Keratinocyte (primary cell): ENCODE measurements around the gene BCL11B. TPM values are rescaled to one million over a fixed set of nuclear protein-coding genes. Genes with fewer than 3 reads are reported as not detected.

ENCODE experiments used
- DNase-seq: peaks from one replicate; pipeline ENCODE4 v3.0.0-alpha.2; 2011; ENCODE audit warnings: low read depth, missing footprints, low spot score
- FAIRE-seq: peaks from 2 replicates; lab custom pipeline; 2011; peaks lifted over from hg19 to GRCh38; lab: Jason Lieb, UNC
- H2AFZ ChIP-seq: 2 replicates; pipeline ENCODE4 v1.6.0; 2012; ENCODE audit warnings: low read length, control low read depth, inconsistent platforms; ENCODE audit not compliant: control insufficient read depth
- H3K27ac ChIP-seq: 2 replicates; pipeline ENCODE4 v1.5.1; 2011; ENCODE audit warnings: low read length; ENCODE audit not compliant: control insufficient read depth, insufficient read depth
- H3K27me3 ChIP-seq: 3 replicates; pipeline ENCODE4 v1.6.0; 2011; ENCODE audit warnings: low read length; ENCODE audit not compliant: control insufficient read depth, insufficient read depth; ENCODE audit errors: extremely low read depth
- H3K36me3 ChIP-seq, 2 experiments: 2 replicates in 1 of 2; 3 replicates in 1 of 2; pipeline ENCODE4 v1.5.1; 2011; ENCODE audit warnings: low read length in 2 of 2, mild to moderate bottlenecking in 1 of 2; ENCODE audit not compliant: control insufficient read depth in 2 of 2, insufficient read depth in 2 of 2; ENCODE audit errors: extremely low read depth in 1 of 2
- H3K4me1 ChIP-seq: 3 replicates; pipeline ENCODE4 v1.5.1; 2011; ENCODE audit warnings: low read length; ENCODE audit not compliant: control insufficient read depth, insufficient read depth; ENCODE audit errors: extremely low read depth
- H3K4me2 ChIP-seq: 3 replicates; pipeline ENCODE4 v1.6.0; 2011; ENCODE audit warnings: low read depth, low read length; ENCODE audit not compliant: control insufficient read depth, insufficient read depth; ENCODE audit errors: extremely low read depth
- H3K4me3 ChIP-seq, 3 experiments: fragments of 200-600 bp in 1 of 3; sonication (generic) in 1 of 3; 2 replicates in 2 of 3; 3 replicates in 1 of 3; pipeline ENCODE4 v1.5.1; 2011 to 2016; ENCODE audit warnings: low read length in 3 of 3, mild to moderate bottlenecking in 3 of 3, control low read depth in 2 of 3, inconsistent platforms in 1 of 3, low read depth in 1 of 3, mixed read lengths in 1 of 3, mixed run types in 1 of 3, moderate library complexity in 1 of 3; ENCODE audit not compliant: control insufficient read depth in 2 of 3, insufficient read depth in 2 of 3; ENCODE audit errors: extremely low read depth in 1 of 3
- H3K79me2 ChIP-seq: 2 replicates; pipeline ENCODE4 v1.6.0; 2012; ENCODE audit warnings: low read length; ENCODE audit not compliant: control insufficient read depth, insufficient read depth
- H3K9ac ChIP-seq: 3 replicates; pipeline ENCODE4 v1.6.0; 2011; ENCODE audit warnings: low read length; ENCODE audit not compliant: control insufficient read depth, insufficient read depth; ENCODE audit errors: extremely low read depth
- H3K9me1 ChIP-seq: 3 replicates; pipeline ENCODE4 v1.6.0; 2011; ENCODE audit warnings: low read length; ENCODE audit not compliant: control insufficient read depth, insufficient read depth; ENCODE audit errors: extremely low read depth
- H3K9me3 ChIP-seq: 2 replicates; pipeline ENCODE4 v1.5.1; 2012; ENCODE audit warnings: low read depth, low read length; ENCODE audit not compliant: control insufficient read depth
- H4K20me1 ChIP-seq: 3 replicates; pipeline ENCODE4 v1.6.0; 2011; ENCODE audit warnings: low read length; ENCODE audit not compliant: control insufficient read depth, insufficient read depth; ENCODE audit errors: extremely low read depth
- EZH2 ChIP-seq: IDR thresholded peaks from one replicate; pipeline ENCODE4 v1.6.1; 2012; ENCODE audit warnings: inconsistent platforms, mild to moderate bottlenecking, low read length, moderate library complexity
- dilution Hi-C: fragments of 300-500 bp; cut with MboI; formaldehyde crosslinking; loops from one replicate; pipeline ENCODE4 v1.7.0; 2020; ENCODE audit warnings: low sequenced_read_pairs; ENCODE audit not compliant: extremely low pct_ligation_motif_present
- polyA plus RNA-seq, 5 experiments: library from polyadenylated mRNA; depleted of rRNA in 3 of 5; stranded (reverse) in 3 of 5; stranded (forward) in 1 of 5; unstranded in 1 of 5; fragments of >200 nt; gene quantifications; 1 replicate in 1 of 5; 2 replicates in 3 of 5; 3 replicates in 1 of 5; pipeline versions ENCODE4 v1.2.1 to v1.2.3, GENCODE V29; 2011 to 2012; ENCODE audit warnings: missing spikeins in 2 of 5, low read depth in 1 of 5, low replicate concordance in 1 of 5
- TF ChIP-seq, protein P1 (sequence below), 3 experiments: IDR thresholded peaks in 1 of 3; conservative IDR thresholded peaks in 1 of 3; optimal IDR thresholded peaks in 1 of 3; 2 replicates in 2 of 3; 3 replicates in 1 of 3; pipeline versions ENCODE3 to v1.5.1; 2011; ENCODE audit warnings: low read length in 3 of 3, mild to moderate bottlenecking in 3 of 3, moderate library complexity in 2 of 3, control low read depth in 1 of 3, inconsistent platforms in 1 of 3; ENCODE audit not compliant: insufficient read depth in 2 of 3; ENCODE audit errors: extremely low read depth in 1 of 3

The BCL11B gene
- polyA plus RNA-seq, 1 donor (not counting 4 experiments of a cell fraction or from before 2014, with no cell fraction given) = 5.2 TPM

DNA sequence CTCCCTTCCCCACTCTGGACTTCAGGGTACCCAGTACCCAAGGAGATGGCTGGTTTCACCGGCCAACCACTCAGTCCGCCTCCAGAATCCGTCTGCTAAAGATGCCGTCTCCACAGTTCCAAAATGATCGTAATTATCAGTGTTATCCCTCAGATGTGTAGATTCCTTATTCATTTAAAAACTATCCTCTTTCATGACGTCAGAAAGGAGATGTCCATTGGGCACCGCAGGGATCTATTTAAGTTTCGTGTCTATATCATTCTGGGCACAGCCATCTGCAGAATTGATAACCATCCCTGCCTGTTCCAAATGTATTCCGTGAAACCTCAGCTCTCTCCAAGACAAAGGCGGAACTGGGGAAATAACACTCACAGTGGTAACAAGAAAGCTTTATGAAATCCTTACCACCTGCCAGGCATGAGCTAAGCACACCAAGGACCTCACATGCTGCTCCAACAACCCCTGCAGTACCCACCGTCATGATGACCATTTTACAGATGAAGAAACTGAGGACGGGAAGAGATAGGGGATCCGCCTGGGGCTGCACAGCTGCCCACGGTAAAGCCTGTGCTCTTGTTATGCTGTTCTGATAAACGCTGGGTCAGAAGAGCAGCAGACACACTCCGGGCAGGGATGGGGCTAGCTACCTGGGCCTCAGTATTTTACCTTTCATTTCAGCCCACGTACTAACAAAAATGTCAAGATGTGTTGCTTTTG, 90.0 kb downstream of the BCL11B start:
- no peak overlapping the region for H3K27ac ChIP-seq
- peaks cover 17% of the 10 kb centered on the region for H3K4me1 ChIP-seq
- FAIRE-seq (no peak), DNase-seq (no peak)
- no peaks in the 10 kb centered on the region for H3K9me1 ChIP-seq
- peaks cover 0 to 6% of the 10 kb centered on the region in 2 experiments for H3K36me3 ChIP-seq
- no peak overlapping the region for H2AFZ ChIP-seq
- no peak overlapping the region for H3K4me2 ChIP-seq
- H3K9ac ChIP-seq = no peak overlapping the region
- dilution Hi-C loops = no loop called here
- H3K9me3 ChIP-seq = no peaks in the 10 kb centered on the region
- H3K4me3 ChIP-seq = no peak overlapping the region
- peaks cover 79% of the 10 kb centered on the region for H3K79me2 ChIP-seq
- TF ChIP-seq, protein P1, sequence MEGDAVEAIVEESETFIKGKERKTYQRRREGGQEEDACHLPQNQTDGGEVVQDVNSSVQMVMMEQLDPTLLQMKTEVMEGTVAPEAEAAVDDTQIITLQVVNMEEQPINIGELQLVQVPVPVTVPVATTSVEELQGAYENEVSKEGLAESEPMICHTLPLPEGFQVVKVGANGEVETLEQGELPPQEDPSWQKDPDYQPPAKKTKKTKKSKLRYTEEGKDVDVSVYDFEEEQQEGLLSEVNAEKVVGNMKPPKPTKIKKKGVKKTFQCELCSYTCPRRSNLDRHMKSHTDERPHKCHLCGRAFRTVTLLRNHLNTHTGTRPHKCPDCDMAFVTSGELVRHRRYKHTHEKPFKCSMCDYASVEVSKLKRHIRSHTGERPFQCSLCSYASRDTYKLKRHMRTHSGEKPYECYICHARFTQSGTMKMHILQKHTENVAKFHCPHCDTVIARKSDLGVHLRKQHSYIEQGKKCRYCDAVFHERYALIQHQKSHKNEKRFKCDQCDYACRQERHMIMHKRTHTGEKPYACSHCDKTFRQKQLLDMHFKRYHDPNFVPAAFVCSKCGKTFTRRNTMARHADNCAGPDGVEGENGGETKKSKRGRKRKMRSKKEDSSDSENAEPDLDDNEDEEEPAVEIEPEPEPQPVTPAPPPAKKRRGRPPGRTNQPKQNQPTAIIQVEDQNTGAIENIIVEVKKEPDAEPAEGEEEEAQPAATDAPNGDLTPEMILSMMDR (optimal IDR thresholded peaks at IDR 0.05 in 1 of 3, IDR thresholded peaks at IDR 0.05 in 1 of 3, conservative IDR thresholded peaks at IDR 0.05 in 1 of 3; ENCODE audit: extremely low read depth in 1 of 3, insufficient read depth in 2 of 3, low read length in 3 of 3) = no peak
- no peak for TF ChIP-seq EZH2
- H4K20me1 ChIP-seq = peaks cover 2% of the 10 kb centered on the region
- H3K27me3 ChIP-seq = no peaks in the 10 kb centered on the region

GRCh38 chr14:99181241-99181640, 90.8 kb downstream of the BCL11B start:
- peaks cover 17% of the 10 kb centered on the region for H3K4me1 ChIP-seq
- no peak for FAIRE-seq

More at GRCh38 chr14:99181241-99181640, 90.8 kb downstream of the BCL11B start:
- Histone ChIP-seq H3K36me3 (peaks cover 0 to 6% of the 10 kb centered on the region in 2 experiments), H3K9me3 (no peaks in the 10 kb centered on the region), H3K4me3 (no peak overlapping the region), H3K4me2 (no peak overlapping the region), H3K27ac (no peak overlapping the region), H3K27me3 (no peaks in the 10 kb centered on the region), H3K9ac (no peak overlapping the region), H3K9me1 (no peaks in the 10 kb centered on the region), H3K79me2 (peaks cover 72% of the 10 kb centered on the region), H4K20me1 (no peaks in the 10 kb centered on the region), H2AFZ (no peak overlapping the region)
- dilution Hi-C loops = no loop called here
- DNase-seq = no peak
- TF ChIP-seq EZH2 = no peak
- TF ChIP-seq, protein P1 (optimal IDR thresholded peaks at IDR 0.05 in 1 of 3, IDR thresholded peaks at IDR 0.05 in 1 of 3, conservative IDR thresholded peaks at IDR 0.05 in 1 of 3; ENCODE audit: extremely low read depth in 1 of 3, insufficient read depth in 2 of 3, low read length in 3 of 3) = no peak
